Retinal pigment epithelial cell (primary cell): ENCODE results near the gene MAP3K6.

ENCODE experiments used
- DNase-seq: peaks from one replicate; pipeline ENCODE4 v3.0.0-alpha.2; 2010; ENCODE audit warnings: low read depth
- H3K4me3 ChIP-seq: 2 replicates; pipeline ENCODE4 v1.5.1; 2011; ENCODE audit warnings: mild to moderate bottlenecking, low read length, control low read depth, moderate library complexity
- CTCF ChIP-seq: conservative IDR thresholded peaks from 2 replicates; pipeline ENCODE4 v1.5.1; 2011; ENCODE audit warnings: low read depth, low read length, control low read depth, inconsistent platforms

MAP3K6 gene

GRCh38 chr1:27338751-27339150 lies 28.0 kb downstream of the MAP3K6 start:
- no peak for TF ChIP-seq CTCF
- H3K4me3 ChIP-seq: no peak overlapping the region
- DNase-seq: no peak

GRCh38 chr1:27336756-27337155 lies 30.0 kb downstream of the MAP3K6 start:
- no peak overlapping the region for H3K4me3 ChIP-seq
- no peak for DNase-seq
- TF ChIP-seq CTCF: no peak

- DNase-seq: no peak
- no peak overlapping the region for H3K4me3 ChIP-seq
- no peak for TF ChIP-seq CTCF
Observed at GRCh38 chr1:27335506-27336422, 31.0 kb downstream of the MAP3K6 start.

- DNase-seq: no peak
- no peak overlapping the region for H3K4me3 ChIP-seq
- TF ChIP-seq CTCF: no peak
Observed at GRCh38 chr1:27333717-27334279, 33.0 kb downstream of the MAP3K6 start.

GRCh38 chr1:27332536-27333281 lies 34.1 kb downstream of the MAP3K6 start:
- DNase-seq: no peak
- TF ChIP-seq CTCF: peak; percentile 94
- no peak overlapping the region for H3K4me3 ChIP-seq

GRCh38 chr1:27331922-27332321 lies 34.8 kb downstream of the MAP3K6 start:
- no peak for DNase-seq
- no peak overlapping the region for H3K4me3 ChIP-seq
- TF ChIP-seq CTCF: no peak
